GM21786 (cell line): ENCODE measurements around the gene UPB1.

Experiments used
- ATAC-seq: cut with Tn5 transposase; IDR thresholded peaks from one replicate; pipeline ENCODE4 v1.9.1; 2021; ENCODE audit not compliant: unreplicated experiment

Gene UPB1

DNA sequence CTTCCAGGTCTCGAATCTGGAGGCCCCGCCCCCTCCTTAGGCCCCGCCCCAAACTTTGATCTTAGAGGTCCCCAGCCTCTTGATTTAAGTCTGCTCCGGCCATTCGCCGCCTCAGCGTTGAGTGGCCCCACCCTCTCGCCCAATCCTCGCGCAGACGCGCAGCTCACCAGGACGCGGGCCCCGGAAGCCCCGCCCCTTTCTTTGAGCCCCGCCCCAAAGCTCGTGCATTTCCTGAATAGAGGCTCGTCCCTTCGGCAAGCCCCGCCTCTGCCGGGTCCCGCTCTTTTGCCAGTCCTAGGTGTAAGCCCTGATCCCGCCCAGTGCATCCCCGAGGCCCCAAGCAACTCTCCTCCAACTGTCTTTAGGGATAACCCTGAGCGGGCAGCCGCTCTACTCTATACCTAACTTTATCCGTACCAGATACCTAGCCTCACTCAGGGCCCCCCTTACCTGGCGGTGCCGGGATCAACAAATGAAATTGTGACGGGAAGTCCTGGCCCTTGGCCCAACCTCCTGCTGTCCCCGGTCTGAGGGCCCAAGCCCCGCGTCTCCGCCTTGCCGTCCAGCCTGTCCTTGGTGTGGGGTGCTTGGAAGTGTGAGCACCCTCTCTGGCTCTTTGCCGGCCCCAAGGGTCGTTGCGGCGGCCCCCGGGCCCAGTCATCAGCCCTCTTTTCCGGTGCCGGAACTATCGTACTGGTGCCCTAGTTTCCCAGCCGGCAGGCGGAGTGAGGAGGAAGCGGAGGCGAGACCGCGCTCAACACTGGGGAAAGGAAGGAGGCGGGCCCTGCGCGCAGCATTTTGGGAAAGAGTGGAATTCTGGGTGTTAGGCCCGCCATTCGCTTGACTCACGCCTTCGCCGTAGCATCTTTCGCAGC, 60.3 kb downstream of the UPB1 start, which contains the start of gene SNRPD3:
Gene SNRPD3 (plus strand): TSS at position 835 of the 875 bp plus-strand sequence. CDS start 1,676 bp downstream, outside the sequence.
- peak; percentile 75 for ATAC-seq

DNA sequence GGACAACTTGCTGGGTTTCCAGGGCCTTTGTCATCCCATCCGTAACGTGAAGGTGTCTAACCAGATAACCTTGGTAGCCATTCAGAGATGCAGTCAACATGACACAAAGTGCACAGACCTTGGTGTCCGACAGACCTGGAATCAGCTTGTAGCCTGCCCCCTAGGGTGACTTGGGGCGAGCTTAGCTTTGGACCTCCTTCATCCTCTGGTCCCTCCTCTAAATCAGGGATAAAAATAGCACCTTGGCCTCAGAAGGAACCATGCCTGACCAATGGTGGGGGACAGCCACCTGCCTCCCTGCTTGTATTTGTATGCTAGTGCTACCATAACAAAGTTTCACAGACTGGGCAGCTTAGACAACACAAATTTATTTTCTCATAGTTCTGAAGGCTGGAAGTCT, 64.3 kb downstream of the UPB1 start:
- ATAC-seq: no peak

DNA sequence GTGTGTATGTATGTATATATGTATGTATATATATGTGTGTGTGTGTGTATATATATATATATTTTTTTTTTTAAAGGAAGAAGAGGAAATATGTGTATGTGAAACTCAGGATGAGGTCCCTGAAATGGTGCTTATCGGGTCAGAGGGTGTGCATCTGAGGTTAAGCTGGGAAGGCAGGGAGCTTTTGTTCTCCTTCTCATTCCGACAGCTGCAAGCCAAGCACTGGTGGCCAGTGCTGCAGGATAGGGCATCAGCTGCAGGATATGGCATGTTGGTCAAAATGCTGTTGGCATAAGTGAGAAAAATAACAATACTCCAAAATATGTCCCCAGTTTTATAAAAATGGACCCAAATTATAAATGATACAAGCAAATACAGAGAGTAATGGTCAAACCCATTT, 68.1 kb downstream of the UPB1 start:
- ATAC-seq: no peak

DNA sequence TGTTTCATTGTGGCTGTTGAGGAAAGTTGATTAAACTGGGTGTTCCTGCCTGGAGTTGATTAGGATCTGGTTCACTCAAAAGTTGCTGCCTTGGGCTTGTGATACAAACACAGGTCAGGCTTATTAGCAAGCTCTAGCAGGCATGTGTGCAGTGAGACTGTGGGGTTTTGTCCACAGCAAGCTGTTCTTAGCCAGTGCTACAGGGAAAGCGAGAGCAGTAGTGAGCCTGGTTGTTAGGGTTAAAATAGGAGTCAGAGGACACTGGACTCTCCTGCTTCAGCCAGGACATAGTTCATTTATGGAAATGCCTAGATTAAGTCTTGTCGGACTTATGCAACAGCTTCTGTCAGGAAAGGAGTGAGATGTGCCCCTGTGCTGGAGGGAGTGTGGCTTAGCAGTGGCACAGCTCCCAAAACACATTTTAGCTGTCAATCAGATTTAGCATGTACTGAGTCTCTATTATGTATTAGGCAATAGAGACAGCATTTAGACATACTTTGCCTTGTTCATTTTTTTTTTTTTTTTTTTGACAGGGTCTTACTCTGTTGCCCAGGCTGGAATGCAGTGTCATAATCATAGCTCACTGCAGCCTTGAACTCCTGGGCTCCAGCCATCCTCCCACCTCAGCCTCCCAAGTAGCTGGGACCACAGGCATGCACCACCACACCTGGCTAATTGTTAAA, 69.4 kb downstream of the UPB1 start:
- no peak for ATAC-seq

DNA sequence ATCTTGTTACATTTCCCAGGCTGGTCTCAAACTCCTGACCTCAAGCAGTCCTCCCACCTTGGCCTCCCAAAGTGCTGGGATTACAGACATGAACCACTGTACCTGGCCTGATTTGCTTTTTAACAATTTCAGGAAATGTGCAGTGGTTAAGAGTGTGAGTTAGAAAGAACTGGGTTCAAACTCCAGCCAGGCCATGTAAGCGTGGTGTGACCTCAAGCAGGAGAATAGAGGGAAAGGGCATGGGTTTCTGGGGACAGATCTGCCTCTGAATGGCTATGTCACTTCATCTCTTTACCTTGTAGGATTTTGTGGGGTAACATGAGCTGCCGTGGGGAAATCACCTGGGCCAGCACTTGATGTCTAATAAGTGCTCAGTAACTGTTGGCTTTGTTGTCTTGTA, 69.9 kb downstream of the UPB1 start:
- ATAC-seq: no peak

DNA sequence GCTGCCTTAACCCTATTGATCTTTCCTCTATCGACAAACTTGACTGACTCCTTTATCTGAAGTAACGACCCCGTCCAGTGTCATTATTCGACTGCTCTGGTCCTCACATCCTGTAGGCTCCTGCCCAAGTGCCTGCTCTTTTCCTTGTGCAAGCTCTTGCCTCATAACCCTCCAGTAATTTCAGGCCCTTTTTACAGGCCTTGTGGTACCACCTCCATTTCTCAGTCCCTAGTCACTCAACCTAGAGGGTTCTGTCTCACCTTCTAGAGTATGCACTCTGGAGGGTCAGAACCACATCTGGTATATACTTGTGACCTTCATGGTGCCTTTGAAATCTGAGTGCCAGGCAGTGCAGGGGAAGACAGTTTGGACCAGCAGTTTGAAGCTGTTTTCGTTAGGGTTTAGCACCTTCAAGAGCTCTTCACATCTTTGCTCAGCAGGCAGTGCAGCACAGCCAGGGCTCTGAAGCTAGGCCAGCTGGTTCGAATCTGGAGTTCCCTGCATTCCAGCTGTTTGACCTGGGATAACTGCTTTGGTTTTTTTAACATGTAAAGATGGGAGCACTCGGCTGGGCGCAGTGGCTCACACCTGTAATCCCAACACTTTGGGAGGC, 71.9 kb downstream of the UPB1 start:
- no peak for ATAC-seq

DNA sequence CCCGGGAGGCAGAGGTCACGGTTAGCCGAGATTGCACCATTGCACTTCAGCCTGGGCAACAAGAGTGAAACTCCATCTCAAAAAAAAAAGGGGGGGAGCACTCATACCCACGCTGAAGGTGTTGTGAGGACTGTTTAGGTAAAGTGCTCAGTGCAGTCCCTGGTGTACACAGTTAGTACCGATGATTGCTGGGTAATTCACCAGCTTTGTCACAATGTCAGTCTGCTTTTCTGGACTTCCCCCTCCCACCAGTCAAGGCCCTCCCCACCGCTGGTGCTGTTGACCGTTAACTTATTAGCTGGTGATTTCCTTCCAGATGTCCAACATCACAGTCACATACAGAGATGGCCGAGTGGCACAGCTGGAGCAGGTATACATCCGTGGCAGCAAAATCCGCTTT, 72.5 kb downstream of the UPB1 start:
- ATAC-seq: no peak

DNA sequence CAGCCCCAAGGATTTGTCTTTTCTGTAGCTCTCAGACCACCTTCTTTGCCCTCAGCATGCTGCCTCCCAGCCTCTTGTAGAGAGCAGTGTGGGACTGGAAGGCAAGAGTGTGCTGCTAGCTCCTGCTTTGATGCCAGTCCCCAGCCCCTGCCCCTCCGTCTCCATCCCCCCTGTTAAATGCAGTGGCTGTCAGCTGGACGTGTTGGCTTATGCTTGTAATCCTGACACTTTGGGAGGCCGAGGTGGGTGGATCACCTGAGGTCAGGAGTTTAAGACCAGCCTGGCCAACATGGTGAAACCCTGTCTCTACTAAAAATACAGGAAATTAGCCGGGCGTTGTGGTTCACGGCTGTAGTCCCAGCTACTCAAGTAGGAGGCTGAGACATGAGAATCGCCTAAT, 76.1 kb downstream of the UPB1 start:
- no peak for ATAC-seq

DNA sequence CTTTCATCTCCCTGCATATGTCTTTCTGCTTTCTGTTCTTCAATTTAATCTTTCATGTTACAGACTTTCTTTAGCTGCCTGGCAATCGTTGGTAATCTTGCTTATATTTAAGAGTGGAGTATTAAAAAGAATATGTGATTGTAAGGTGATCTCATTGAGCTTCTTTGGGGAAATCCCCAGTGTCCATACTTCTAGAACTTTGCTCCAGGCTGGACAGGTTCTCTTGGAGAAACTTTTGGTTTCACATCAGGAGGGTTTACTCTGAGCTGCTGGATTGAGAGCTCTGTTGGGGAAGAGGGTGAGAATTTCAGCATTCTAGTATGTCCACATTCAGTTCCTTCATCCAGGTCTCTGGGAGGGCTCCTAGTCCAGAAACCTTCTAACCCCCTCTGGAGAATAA, 81.6 kb downstream of the UPB1 start:
- no peak for ATAC-seq
